ENCODE data around the gene WFIKKN1.

- TF ChIP-seq REPIN1 (tag by site-specific recombination; IDR thresholded peaks at IDR 0.05; ENCODE audit: low read depth): no peak
- TF ChIP-seq ZBTB1 (tag by site-specific recombination; IDR thresholded peaks at IDR 0.05): no peak
- TF ChIP-seq ZNF132 (tag by site-specific recombination; IDR thresholded peaks at IDR 0.05; ENCODE audit: borderline replicate concordance): no peak
- TF ChIP-seq ZNF514 (tag by site-specific recombination; IDR thresholded peaks at IDR 0.05): no peak
- TF ChIP-seq CTCF (tag by site-specific recombination; IDR thresholded peaks at IDR 0.05): no peak
- TF ChIP-seq BCL11B (tag by site-specific recombination; IDR thresholded peaks at IDR 0.05; ENCODE audit: low read depth): no peak
- TF ChIP-seq ZNF121 (tag by site-specific recombination; IDR thresholded peaks at IDR 0.05): no peak
- no peak for TF ChIP-seq ZBTB20 (tag by site-specific recombination; IDR thresholded peaks at IDR 0.05)
- no peak for TF ChIP-seq ZNF558 (tag by site-specific recombination; IDR thresholded peaks at IDR 0.05)
- no peak for TF ChIP-seq ZNF488 (tag by site-specific recombination; IDR thresholded peaks at IDR 0.05)
Observed at GRCh38 chr16:591231-591630, 39.6 kb upstream of the WFIKKN1 start.

Data from HEK293 (cell line).